Peyer's patch (tissue), 4 donors: ENCODE measurements around the gene EWSR1.

Experiments
- CTCF ChIP-seq, 6 experiments: fragments of 450-650 bp in 4 of 6; fragments of 200-600 bp in 2 of 6; sonication (generic) in 1 of 6; IDR thresholded peaks; one replicate each; pipeline ENCODE4 v1.5.1; 2017 to 2019; ENCODE audit warnings: antibody characterized with exemption in 6 of 6, mild to moderate bottlenecking in 3 of 6, moderate library complexity in 1 of 6
- POLR2A ChIP-seq, 2 donors: fragments of 450-650 bp; IDR thresholded peaks; one replicate each; pipeline ENCODE4 v1.5.1; 2017; ENCODE audit warnings: antibody characterized with exemption in 2 of 2, mild to moderate bottlenecking in 2 of 2, moderate library complexity in 2 of 2

DNA sequence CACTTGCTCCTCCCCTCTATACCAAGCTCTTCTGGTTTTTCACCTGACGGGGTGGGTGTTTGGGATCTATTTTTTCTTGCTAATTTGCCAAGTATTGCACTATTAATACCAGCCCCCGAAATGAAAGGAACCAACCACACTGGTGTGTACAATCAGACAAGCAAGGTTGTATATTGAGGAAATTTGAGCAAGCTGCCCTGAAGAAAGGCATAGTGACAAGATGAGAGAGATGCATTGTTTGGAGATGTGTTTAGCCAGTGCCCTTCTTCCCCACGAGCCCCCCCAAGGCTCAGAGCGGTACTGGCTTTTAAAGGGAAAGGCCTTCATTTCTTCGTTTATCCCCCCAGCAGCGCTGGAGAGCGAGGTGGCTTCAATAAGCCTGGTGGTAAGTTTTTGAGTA is 23.1 kb downstream of the EWSR1 start:
- TF ChIP-seq CTCF (IDR thresholded peaks at IDR 0.05): no peak
- no peak for TF ChIP-seq POLR2A (IDR thresholded peaks at IDR 0.05)
